ENCODE results near the gene CCR6.

DNA sequence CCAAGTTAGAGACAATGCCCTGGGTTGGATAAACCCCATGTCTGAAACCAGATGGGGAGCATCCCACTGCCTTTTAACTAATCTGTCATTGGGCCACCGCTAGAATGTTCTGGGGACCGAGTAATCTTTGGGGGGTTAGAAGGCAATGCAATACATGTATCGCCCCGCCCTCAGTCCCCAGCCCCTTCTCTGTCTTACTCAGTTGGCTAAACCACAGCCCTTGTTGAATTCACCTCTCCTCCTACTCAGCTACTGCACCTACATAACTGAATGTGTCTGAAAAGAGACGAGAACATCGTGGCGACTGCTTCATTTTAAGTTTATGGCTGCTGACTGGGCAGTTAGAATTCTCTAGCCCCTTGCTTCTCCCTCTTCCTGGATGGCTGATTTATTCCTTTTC, 15.1 kb upstream of the CCR6 start:
- TF ChIP-seq, protein P1, sequence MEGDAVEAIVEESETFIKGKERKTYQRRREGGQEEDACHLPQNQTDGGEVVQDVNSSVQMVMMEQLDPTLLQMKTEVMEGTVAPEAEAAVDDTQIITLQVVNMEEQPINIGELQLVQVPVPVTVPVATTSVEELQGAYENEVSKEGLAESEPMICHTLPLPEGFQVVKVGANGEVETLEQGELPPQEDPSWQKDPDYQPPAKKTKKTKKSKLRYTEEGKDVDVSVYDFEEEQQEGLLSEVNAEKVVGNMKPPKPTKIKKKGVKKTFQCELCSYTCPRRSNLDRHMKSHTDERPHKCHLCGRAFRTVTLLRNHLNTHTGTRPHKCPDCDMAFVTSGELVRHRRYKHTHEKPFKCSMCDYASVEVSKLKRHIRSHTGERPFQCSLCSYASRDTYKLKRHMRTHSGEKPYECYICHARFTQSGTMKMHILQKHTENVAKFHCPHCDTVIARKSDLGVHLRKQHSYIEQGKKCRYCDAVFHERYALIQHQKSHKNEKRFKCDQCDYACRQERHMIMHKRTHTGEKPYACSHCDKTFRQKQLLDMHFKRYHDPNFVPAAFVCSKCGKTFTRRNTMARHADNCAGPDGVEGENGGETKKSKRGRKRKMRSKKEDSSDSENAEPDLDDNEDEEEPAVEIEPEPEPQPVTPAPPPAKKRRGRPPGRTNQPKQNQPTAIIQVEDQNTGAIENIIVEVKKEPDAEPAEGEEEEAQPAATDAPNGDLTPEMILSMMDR (IDR thresholded peaks at IDR 0.05 in 2 of 3, conservative IDR thresholded peaks at IDR 0.05 in 1 of 3; ENCODE audit: control insufficient read depth in 2 of 3, extremely low read depth in 1 of 3, insufficient read depth in 1 of 3, low read depth in 3 of 3, low read length in 3 of 3) = no peak
- no peak for TF ChIP-seq POLR2AphosphoS5 (IDR thresholded peaks at IDR 0.05; ENCODE audit: low read length)
- TF ChIP-seq HDGF (IDR thresholded peaks at IDR 0.05) = no peak
- TF ChIP-seq CEBPB (IDR thresholded peaks at IDR 0.05; ENCODE audit: borderline replicate concordance in 1 of 2, low read depth in 2 of 2, low read length in 2 of 2) = no peak
- TF ChIP-seq SPI1 (IDR thresholded peaks at IDR 0.05; ENCODE audit: borderline replicate concordance, insufficient read depth, low read depth, low read length) = no peak
- TF ChIP-seq ZNF274 (IDR thresholded peaks at IDR 0.05; ENCODE audit: insufficient read depth, insufficient read length) = no peak
- no peak for TF ChIP-seq SMC3 (IDR thresholded peaks at IDR 0.05; ENCODE audit: borderline replicate concordance, low read length)
- TF ChIP-seq, protein P2, sequence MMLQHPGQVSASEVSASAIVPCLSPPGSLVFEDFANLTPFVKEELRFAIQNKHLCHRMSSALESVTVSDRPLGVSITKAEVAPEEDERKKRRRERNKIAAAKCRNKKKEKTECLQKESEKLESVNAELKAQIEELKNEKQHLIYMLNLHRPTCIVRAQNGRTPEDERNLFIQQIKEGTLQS (IDR thresholded peaks at IDR 0.05; ENCODE audit: borderline replicate concordance, extremely low read depth, low read depth, low read length) = no peak
- TF ChIP-seq, protein P3, sequence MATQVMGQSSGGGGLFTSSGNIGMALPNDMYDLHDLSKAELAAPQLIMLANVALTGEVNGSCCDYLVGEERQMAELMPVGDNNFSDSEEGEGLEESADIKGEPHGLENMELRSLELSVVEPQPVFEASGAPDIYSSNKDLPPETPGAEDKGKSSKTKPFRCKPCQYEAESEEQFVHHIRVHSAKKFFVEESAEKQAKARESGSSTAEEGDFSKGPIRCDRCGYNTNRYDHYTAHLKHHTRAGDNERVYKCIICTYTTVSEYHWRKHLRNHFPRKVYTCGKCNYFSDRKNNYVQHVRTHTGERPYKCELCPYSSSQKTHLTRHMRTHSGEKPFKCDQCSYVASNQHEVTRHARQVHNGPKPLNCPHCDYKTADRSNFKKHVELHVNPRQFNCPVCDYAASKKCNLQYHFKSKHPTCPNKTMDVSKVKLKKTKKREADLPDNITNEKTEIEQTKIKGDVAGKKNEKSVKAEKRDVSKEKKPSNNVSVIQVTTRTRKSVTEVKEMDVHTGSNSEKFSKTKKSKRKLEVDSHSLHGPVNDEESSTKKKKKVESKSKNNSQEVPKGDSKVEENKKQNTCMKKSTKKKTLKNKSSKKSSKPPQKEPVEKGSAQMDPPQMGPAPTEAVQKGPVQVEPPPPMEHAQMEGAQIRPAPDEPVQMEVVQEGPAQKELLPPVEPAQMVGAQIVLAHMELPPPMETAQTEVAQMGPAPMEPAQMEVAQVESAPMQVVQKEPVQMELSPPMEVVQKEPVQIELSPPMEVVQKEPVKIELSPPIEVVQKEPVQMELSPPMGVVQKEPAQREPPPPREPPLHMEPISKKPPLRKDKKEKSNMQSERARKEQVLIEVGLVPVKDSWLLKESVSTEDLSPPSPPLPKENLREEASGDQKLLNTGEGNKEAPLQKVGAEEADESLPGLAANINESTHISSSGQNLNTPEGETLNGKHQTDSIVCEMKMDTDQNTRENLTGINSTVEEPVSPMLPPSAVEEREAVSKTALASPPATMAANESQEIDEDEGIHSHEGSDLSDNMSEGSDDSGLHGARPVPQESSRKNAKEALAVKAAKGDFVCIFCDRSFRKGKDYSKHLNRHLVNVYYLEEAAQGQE (IDR thresholded peaks at IDR 0.05; ENCODE audit: low read depth, low read length) = no peak
- TF ChIP-seq EZH2 (IDR thresholded peaks at IDR 0.05; ENCODE audit: borderline replicate concordance, control insufficient read depth, low read depth, low read length) = no peak
- no peak for TF ChIP-seq CREM (IDR thresholded peaks at IDR 0.05; ENCODE audit: low read depth)

Measured in GM12878 (cell line).